HL-60 (cell line): ENCODE results near the gene ERBB4.
A peak's percentile ranks its signal among the peaks of the same experiment; 100 is the strongest.
"Not testable (repeated sequence)": the region's sequence is repeated elsewhere in the genome, so short reads cannot be mapped to it uniquely, and the experiment has no call there.

Source experiments
- DNase-seq, 2 experiments: peaks; one replicate each; pipeline ENCODE4 v3.0.0-alpha.2; 2010 to 2020; ENCODE audit warnings: low read depth in 1 of 2, low spot score in 1 of 2
- H3K27ac ChIP-seq: fragments of 250-450 bp; sonication (Bioruptor Pico); replicated peaks from 2 replicates; pipeline ENCODE4 v1.5.1; 2020; ENCODE audit warnings: mild to moderate bottlenecking, moderate library complexity
- H3K27me3 ChIP-seq: fragments of 250-450 bp; sonication (Bioruptor Pico); 2 replicates; pipeline ENCODE4 v1.5.1; 2021; ENCODE audit warnings: mild to moderate bottlenecking, moderate library complexity; ENCODE audit not compliant: insufficient read depth, poor library complexity, severe bottlenecking
- H3K4me3 ChIP-seq: replicated peaks from 2 replicates; pipeline ENCODE4 v1.5.1; 2011; ENCODE audit warnings: mild to moderate bottlenecking, control low read depth, low read length; ENCODE audit not compliant: insufficient read depth
- GABPA ChIP-seq: IDR thresholded peaks from 2 replicates; pipeline ENCODE4 v1.6.1; 2012; ENCODE audit warnings: low read depth
- POLR2AphosphoS5 ChIP-seq: IDR thresholded peaks from 2 replicates; pipeline ENCODE4 v1.6.1; 2012; ENCODE audit warnings: low read depth
- REST ChIP-seq: IDR thresholded peaks from 2 replicates; pipeline ENCODE4 v1.6.1; 2012; ENCODE audit warnings: low read depth; ENCODE audit not compliant: insufficient replicate concordance
- SPI1 ChIP-seq: IDR thresholded peaks from 2 replicates; pipeline ENCODE4 v1.6.1; 2012; ENCODE audit warnings: low read depth, mild to moderate bottlenecking, borderline replicate concordance
- TF ChIP-seq, protein P1 (sequence below): IDR thresholded peaks from one replicate; pipeline ENCODE4 v1.5.1; 2011; ENCODE audit warnings: low read length, control low read depth, inconsistent platforms; ENCODE audit not compliant: insufficient read depth

ERBB4 gene

DNA sequence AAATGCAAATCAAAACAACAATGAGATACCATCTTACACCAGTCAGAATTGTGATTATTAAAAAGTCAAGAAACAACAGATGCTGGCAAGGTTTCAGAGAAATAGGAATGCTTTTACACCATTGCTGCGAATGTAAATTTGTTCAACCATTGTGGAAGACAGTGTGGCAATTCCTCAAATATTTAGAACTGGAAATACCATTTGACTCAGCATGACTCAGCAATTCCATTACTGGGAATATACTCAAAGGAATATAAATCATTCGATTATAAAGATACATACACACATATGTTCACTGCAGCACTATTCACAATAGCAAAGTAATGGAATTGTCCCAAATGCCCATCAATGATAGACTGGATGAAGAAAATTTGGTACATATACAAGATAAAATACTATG is 516.7 kb downstream of the ERBB4 start:
- DNase-seq: no peak
- no peaks in the 10 kb centered on the region for H3K27me3 ChIP-seq

GRCh38 chr2:212015588-212015987 is 523.0 kb downstream of the ERBB4 start:
- TF ChIP-seq GABPA: no peak
- TF ChIP-seq POLR2AphosphoS5: no peak
- TF ChIP-seq, protein P1, sequence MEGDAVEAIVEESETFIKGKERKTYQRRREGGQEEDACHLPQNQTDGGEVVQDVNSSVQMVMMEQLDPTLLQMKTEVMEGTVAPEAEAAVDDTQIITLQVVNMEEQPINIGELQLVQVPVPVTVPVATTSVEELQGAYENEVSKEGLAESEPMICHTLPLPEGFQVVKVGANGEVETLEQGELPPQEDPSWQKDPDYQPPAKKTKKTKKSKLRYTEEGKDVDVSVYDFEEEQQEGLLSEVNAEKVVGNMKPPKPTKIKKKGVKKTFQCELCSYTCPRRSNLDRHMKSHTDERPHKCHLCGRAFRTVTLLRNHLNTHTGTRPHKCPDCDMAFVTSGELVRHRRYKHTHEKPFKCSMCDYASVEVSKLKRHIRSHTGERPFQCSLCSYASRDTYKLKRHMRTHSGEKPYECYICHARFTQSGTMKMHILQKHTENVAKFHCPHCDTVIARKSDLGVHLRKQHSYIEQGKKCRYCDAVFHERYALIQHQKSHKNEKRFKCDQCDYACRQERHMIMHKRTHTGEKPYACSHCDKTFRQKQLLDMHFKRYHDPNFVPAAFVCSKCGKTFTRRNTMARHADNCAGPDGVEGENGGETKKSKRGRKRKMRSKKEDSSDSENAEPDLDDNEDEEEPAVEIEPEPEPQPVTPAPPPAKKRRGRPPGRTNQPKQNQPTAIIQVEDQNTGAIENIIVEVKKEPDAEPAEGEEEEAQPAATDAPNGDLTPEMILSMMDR: no peak
- no peak for TF ChIP-seq REST
- no peak for TF ChIP-seq SPI1
- Histone ChIP-seq H3K4me3 (no peak overlapping the region), H3K27ac (no peak overlapping the region), H3K27me3 (no peaks in the 10 kb centered on the region)
- DNase-seq: no peak

More for the DNA sequence above, 516.7 kb downstream of the ERBB4 start:
- Histone ChIP-seq H3K4me3 (no peak overlapping the region), H3K27ac (no peak overlapping the region)
- TF ChIP-seq POLR2AphosphoS5 (no peak), REST (no peak), GABPA (no peak), SPI1 (no peak)
- TF ChIP-seq, protein P1: no peak

GRCh38 chr2:212013626-212014025 is 525.0 kb downstream of the ERBB4 start:
- no peak overlapping the region for H3K27ac ChIP-seq
- TF ChIP-seq SPI1: no peak

GRCh38 chr2:212010305-212010704 is 528.3 kb downstream of the ERBB4 start:
- H3K27me3 ChIP-seq, H3K4me3 ChIP-seq, H3K27ac ChIP-seq: not testable (repeated sequence)
- DNase-seq: peak in 1 of 2 experiments; percentile 18

More at GRCh38 chr2:212013626-212014025, 525.0 kb downstream of the ERBB4 start:
- H3K27me3 ChIP-seq: no peaks in the 10 kb centered on the region
- no peak for DNase-seq
- H3K4me3 ChIP-seq: no peak overlapping the region

DNA sequence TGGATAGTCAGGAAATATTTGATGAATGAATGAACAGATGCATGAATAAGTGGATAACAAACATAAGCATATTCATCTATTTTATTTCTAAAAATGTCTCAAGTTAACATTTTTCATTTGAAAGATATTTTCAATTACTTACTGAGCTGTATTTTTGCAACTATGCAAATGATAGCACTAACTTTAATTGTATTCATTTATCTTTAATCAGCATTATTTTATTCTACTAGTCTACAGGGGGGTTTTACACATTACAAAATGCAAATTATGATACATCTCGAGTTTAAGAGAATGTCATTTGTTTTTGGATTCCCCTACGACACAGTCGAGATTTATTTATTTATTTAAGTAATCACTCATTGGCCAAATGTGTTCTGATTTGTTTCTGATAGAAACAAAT is 530.6 kb downstream of the ERBB4 start:
- Histone ChIP-seq H3K27ac (no peak overlapping the region), H3K4me3 (no peak overlapping the region), H3K27me3 (no peaks in the 10 kb centered on the region)
- DNase-seq: no peak
- TF ChIP-seq, protein P1: no peak
- TF ChIP-seq GABPA (no peak), SPI1 (no peak), POLR2AphosphoS5 (no peak), REST (no peak)
